Stimulated activated CD4-positive, alpha-beta T cell treated with anti-CD3 and anti-CD28 coated beads, Interleukin-15, amount 100 ng/mL, for 1 hour (primary cell): ENCODE measurements around the gene TBXA2R.
"Not testable (repeated sequence)": the region's sequence is repeated elsewhere in the genome, so short reads cannot be mapped to it uniquely, and the experiment has no call there.

Experiments used
- DNase-seq, 2 donors: peaks; one replicate each; pipeline ENCODE4 v3.0.0-alpha.2; 2020; ENCODE audit warnings: low read depth in 1 of 2, low spot score in 1 of 2

The TBXA2R gene

DNA sequence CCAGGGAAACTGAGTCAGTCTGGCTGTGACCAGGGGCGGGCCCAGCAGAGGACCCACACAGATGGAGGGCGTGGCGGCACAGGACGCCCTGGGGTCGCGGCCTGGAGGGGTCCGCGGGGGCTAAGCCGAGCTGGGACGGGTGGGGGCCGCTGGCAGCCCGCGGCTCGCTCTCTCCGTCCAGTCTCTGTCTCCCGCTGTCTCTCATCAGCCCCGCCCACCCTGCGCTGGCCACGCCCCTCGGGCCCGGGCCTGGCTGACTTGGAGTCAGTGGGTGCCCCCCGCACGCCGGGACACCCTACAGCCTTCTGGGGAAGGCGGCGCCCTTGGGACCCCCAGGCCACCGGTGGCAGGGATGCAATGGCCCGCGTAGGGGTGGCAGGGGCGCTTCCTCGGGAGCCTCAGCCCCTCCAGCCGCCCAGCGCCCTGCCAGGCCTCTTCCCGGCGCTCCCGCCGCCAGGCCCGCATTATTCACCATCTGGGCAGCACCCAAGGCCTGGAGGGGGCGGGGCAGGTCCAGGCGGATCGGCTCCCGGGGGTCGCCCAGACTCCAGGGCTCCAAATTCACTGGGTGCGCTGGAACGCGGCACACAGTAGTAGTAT, at the start of gene TBXA2R:
Gene TBXA2R, minus strand, starts transcription at position 186 of the 600 bp plus-strand sequence. CDS start 6,241 bp downstream, outside the sequence.
- DNase-seq, result peak in 1 of 2 donors; percentile 52

DNA sequence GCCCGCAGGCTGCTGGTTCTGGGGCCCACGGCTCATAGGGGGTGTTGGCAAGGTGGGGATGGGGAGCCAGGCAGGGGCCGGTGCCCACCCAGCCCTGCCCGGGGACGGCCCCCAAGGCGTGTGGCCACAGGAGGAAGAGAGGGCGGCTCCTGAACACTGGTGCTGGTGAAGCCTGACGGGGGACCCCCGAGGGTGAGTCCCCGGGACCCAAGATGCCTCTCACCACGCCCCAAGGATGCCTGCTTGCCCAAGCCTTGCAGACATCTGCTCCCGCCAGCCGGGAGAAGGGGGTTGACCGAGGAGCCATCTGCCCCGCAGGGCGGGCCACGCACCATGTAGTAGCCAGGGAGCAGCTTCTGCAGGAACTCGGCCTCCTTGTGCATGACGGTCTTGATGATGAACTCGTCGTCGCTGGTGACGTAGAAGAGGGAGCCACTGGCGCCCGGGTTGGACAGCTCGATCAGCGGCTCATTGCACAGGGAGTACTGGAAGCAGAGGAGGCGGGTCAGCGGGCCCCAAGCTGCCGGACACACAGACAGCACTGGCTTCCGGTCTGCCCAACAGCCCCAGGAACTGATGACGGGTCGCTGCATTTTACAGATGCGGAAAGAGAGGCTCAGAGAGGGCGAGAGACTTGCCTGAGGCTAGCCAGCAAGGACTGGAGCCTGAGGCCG, 49.5 kb upstream of the TBXA2R start:
- no peak for DNase-seq

DNA sequence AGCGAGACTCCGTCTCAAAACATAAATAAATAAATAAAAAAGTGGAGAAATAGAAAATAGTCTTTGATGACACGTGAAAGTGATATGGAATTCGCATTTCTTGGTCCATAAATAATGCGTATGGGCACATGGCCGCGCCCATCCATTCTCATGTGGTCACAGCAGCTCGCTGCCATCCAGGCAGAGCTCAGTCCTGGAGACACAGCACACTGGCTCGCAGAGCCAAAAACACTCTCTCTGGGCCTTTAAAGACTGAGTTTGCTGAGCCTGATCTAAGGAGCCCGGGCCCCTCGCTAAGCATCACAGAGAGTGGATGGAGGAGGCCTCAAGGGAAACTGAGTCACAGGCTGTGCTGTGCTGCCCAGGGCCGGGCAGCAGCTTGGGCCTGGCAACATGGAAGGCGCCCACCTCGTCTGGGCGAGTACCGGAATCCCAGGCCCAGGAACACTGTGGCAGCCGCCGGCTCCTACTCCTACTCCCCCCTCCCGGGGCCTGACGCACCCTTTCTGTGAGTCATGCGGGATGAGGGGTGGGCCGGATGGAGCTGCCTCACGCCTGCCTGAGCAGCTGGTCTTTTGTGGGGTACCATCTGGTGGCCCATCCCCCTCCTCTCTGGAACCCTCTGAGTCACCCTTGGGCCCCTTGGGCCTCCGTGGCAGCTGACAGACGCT, 48.9 kb upstream of the TBXA2R start:
- DNase-seq, result no peak

DNA sequence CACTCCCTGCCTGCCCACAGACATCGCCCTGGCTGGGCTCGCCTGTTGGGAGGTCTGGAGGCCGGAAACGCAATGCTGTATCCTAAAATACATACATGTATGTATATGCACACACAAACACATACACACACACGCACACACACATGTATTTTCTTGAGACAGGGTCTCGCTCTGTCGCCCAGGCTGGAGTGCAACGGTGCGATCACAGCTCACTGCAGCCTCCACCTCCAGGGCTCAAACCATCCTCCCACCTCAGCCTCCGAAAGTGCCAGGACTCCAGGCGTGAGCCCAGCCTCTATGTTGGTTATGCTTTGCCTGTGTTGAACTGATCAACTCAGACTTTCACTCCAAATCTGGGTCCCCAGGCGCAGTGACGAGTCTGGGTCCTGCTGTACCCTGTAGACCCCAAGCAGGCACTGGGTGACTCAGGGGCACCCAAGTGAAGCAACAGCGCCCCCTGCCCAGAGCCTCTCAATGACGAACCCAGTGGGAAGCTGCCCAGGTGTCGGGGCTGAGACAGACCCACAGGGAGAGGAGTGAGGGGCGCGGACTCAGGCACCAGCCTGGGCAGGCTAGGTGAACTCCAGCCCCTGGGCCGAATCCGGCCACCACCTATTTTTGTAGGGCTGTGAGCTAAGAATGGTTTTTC, 47.3 kb upstream of the TBXA2R start:
- no peak for DNase-seq

DNA sequence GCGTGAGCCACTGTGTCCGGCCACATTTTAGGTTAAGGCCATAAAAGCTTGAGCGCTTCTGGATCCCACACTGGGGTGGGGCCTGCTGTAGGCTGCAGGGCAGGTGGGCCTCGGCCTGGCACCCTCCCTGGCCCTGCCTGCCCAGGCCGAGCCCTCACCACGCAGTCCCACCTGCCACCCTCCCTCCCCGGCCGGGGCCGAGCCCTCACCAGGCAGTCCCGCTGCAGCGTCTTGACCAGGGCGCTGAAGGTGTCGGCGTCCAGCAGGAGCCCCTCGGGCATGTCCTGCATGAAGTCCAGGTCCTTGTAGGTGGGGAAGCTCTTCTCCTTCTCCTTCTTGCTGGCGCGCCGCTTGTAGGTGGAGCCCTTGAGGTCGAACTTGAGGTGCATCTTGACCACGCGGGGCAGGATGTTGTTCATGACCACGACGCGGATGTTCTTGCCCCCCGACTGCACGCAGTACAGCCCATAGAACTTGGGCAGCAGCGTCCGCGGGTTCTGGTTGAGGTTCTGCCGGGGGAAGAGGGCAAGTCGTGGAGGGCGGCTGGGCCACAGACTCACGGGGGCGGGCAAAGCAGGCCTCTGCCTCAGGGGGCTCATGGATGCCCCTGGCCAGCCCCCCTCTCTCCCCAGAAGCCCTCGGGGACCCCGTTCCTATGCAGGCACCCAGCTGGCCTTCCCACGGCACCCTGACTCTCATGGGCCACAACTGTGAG, 46.6 kb upstream of the TBXA2R start:
- no peak for DNase-seq

DNA sequence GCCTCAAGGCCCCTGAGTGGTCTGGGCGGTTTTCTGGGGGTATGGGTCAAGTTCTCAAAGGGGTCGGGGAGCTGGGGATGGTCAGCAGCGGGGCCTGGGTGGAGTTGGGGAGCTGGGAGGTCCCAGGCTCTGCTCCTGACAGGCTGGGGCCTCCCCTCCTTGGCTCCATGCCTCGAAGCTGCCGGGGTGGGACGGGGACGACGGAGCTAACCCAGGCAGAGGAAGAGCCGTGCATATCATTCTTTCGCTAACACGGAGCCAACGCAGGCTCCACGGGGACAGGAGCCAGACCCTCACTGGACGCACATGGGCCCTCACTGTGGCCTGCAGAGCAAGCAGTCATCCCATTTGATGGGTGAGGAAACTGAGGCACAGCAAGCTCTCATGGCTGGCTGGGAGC, 45.7 kb upstream of the TBXA2R start:
- DNase-seq, result no peak

DNA sequence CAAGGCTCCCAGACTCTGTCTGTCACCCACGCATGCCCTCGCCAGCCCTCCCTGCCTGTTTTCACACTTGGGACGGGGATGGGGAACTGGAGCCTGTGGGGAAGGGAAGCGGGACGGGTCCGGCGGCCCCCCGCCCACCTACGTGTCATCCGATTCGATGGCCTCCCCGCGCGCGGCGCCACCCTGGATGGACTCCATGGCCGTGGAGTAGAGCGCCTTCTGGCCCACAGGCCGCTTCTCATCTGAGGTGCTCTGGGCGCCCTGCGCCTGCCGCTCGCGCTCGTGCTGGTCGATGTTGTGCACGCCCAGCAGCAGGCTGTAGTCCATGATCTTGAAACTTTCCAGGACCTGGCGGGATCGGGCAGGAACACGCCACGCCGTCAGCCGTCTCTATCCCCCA, 45.0 kb upstream of the TBXA2R start:
- DNase-seq, result no peak

DNA sequence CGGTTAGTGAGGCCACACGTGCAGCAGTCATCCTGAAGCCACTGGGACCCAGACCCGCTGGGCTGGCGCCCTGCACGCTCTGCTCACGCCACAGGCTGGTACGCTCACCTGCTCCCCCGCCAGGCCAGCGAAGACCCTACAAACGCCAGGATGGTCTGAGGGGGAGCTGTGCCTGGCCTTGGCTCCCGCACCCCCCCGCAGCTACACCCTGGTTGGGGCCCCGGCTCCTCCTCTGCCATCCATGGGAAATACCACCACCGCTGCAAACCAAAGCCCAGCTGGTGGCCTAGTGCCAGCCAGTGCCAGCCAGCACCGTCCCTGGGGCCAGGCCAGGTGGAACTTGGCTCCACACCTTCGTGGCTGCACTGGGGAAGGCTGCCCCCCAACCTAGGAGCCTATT, 43.2 kb upstream of the TBXA2R start:
- no peak for DNase-seq

DNA sequence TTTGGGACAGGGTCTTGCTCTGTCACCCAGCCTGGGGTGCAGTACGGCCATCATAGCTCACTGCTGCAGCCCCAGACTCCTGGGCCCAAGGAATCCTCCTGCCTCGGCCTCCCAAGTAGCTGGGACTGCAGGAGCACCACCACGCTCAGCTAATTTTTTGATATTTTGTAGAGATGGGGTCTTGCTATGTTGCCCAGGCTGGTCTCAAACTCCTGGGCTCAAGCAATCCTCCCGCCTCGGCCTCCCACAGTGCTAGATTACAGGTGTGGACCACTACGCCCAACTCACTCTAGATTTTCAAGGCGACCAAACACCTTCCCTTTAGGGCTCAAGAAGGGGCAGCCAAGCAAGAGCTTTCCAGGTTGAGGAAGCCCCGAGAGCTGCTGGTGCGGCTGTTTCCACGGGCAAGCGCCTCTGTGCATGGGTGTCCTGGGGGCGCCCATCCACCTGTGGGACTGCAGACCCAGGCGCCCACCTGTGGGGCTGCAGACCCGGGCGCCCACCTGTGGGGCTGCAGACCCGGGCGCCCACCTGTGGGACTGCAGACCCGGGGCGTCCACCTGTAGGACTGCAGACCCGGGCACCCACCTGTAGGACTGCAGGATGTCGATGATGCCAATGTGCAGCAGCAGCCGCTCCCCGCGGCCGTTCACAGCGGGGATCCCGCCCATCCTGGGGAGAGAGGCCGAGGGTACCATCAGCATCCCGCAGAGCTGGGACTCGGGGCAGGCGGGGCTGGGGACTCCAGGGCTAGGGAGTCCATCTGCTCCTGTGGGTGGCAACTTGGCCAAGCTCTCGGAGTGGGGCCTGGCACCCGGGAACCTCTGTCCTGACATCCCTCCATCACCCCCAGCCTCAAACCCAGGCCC, 41.6 kb upstream of the TBXA2R start:
- DNase-seq, result no peak

DNA sequence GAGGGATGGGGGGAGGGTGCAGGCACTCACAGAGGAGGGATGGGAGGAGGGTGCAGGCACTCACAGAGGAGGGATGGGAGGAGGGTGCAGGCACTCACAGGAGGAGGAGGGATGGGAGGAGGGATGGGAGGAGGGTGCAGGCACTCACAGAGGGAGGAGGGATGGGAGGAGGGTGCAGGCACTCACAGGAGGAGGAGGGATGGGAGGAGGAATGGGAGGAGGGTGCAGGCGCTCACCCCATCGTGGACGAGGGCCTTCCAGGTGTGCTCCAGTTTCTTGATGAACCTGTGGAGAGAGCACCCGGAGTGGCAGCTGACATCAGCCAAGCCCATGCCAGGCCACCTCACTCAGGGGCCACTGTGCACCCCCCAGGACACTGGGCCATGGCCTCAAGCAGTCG, 40.4 kb upstream of the TBXA2R start:
- DNase-seq, result not testable (repeated sequence)

DNA sequence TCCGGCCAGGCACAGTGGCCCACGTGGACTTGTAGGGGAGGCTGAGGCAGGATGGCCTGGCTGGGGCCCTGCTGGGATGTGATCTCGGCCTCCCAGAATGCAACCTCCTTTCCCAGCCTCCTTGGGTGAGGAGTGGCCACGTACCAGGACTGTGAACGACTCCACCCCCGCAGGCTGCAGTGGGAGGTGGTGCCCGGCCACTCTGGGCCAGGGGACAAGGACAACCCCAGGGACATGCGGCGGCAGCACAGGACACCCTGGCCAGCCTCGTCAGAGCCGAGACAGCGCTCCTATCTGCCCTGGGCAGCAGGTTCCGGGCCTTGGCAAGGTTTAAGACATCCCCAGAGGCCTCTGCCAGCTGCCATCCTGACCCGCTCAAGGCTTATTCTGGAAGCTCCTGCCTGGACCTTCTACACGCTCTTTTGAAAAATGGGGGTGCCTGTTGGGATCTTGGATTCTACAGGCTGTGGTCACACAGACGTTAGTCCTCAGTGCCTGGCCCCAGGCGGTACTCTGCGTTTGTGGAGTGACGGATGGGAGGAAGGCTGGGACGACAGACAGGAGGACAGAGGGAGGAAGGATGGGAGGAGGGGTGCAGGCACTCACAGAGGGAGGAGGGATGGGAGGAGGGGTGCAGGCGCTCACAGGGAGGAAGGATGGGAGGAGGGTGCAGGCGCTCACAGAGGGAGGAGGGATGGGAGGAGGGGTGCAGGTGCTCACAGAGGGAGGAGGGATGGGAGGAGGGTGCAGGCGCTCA, 39.8 kb upstream of the TBXA2R start:
- no peak for DNase-seq

DNA sequence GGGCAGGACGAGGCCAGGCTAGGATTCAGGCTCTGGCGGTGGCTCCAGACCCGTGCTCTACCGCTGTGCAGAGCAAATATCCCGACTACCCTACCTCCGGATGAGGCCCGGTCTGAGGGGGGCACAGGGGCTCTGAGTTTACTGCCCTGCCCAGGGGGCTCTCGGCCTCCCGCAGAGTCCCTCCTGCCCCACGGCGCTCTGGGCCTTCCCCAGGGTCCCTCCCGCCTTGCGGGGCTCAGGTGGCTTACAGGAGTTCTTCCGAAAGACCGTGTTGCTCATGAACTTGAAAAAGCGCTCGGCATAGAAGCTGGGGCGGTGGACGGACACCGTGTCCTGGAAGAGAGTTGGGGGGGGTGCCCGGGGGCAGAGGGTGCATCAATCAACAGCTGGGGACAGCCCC, 39.1 kb upstream of the TBXA2R start:
- DNase-seq, result no peak

DNA sequence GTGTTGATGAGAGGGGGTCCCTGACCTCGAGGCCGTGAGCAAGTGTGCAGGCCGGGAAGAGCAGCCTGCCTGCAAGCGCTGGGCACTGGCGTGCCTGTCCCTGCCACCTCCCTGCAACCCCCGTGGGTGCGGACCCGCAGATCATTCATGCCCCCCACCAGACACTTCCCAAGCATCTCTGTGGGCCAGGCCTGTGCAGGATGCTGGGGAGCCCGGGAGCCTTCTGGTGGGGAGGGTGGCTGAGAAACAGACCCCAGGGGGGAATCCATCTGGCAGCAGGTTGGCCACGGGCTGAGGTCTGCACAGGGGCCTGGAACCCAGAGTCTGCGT, 38.4 kb upstream of the TBXA2R start:
- no peak for DNase-seq

DNA sequence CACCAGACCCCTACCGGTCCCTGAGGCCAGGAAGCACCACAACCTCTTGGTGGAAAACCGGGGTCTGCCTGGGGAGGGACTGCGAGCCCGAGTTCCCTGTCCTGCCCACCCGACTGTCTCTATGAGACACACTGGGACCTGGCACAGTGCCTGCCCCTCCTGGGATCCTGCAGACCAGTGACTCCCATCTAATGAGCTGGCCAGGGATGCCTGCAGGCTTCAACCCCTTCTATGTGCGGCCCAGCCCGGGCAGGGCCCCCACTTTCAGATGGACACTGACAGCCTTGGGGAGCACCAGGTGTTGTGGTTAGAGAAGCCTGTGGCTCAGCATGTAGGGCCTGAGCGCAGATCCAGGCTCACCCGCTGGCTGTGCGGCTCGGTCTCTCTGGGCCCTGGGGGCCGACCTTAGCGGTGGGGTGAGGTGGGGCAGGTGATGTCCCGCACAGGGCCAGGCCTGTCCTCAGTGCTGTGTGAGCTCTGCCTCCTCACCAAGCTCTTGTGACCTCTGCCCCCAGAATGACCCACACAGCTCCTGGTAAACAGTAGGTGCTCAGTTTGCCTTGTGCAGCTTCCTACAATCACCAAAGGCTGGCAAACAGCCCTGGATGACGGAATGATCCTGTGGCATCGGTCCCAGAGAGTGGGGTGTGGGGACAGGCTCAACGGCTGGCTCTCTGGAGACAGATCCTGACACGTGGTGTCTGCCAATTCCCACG, 37.8 kb upstream of the TBXA2R start:
- DNase-seq, result no peak

DNA sequence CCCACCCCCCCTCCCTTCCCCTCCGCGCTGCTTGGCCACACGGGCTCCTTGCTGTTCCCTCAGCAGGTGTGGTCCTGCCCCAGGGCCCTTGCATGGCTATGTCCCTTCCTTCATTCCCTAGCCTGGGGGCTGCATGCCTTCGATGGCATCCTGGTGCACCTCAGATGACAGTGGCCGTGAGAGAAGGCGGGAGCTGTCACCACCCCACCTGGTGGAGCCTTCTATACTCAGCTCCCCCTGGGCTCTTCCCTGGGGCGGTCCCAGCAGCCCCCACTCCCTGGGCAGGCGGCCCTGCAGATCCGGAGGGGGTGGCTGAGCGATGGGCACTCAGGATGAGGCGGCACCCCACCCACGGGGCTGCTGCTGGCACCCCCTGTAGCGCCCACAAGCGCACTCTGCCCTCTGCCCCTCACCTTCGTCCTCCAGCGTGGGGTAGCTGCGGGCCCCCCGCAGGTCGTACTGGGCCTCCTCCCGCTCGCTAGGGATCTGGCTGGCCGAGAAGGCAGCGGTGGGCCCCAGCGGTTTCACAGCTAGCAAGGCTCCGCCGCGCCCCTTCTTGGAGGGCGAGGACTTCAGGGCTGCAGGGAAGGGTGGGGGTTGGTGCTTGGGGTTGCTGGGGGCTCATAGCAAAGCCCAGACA, 37.1 kb upstream of the TBXA2R start:
- DNase-seq, result no peak

DNA sequence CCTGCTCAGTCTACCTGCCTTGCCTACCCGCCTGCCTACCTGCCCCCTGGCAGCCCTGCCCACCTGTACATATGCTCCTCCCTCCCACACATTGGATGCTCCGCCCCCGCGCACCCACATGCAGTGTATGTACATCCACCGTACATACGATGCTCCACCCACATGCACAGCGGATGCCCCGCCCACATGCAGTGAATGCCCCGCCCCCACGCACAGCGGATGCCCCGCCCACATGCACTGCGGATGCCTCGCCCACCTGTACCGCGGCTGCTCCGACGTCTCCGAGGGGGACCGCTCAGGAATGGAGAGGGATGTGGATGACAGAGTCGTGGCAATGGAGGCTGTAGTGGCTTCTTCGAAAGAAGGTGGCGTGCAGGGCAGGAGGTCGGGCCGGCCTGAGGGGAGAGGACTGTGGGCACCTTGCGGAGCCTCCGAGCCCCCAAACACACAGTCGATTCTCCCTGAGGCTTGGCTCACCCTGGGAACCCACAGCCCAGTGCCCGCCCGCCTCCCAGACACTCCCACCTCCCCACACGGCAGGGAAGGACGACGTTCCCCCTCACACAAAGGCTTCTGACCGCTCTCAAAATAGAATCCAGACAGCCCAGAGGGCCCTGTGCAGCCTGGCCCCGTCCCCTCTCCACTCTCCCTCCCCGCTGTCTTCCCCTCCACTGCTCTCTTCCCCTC, 36.5 kb upstream of the TBXA2R start:
- DNase-seq, result no peak

DNA sequence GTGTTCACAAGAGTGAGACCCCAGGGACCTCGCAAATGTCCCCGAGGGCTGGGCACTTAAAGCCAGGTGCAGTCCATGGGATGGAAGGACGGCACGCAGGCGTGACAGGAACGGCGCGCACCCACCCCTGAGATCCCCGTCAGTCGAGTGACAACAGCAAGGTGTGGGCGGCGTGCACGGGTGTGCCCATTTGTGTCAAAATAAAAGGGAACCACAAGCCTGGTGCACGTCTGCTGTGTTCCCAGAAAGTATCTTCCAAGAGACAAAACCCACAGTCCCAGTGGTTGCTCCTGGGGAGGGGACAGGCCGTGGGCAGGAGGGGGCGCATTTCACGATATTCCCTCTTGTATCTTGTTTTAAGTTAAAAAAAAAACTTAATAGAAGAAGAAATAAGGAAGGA, 35.6 kb upstream of the TBXA2R start:
- DNase-seq, result no peak
